Thoracic aorta (tissue), 2 donors: ENCODE data around the gene PLPP6. TPM values are rescaled to one million over a fixed set of nuclear protein-coding genes. Genes with fewer than 3 reads are reported as not detected.

Source experiments
- ATAC-seq: fragments of 150-250 bp; one replicate; pipeline ENCODE4 v1.8.0; 2017; ENCODE audit warnings: low read depth; ENCODE audit not compliant: insufficient number of reproducible peaks, low FRiP score
- DNase-seq: peaks from one replicate; pipeline ENCODE4 v3.0.0-alpha.2; 2020; ENCODE audit warnings: low spot score
- H3K27ac ChIP-seq, 2 donors: fragments of 200-600 bp; sonication (generic); 1 replicate in 1 of 2; 2 replicates in 1 of 2; pipeline ENCODE4 v1.5.1; 2016; ENCODE audit warnings: mild to moderate bottlenecking in 2 of 2, moderate library complexity in 2 of 2
- H3K27me3 ChIP-seq: fragments of 200-600 bp; sonication (generic); replicated peaks from 2 replicates; pipeline ENCODE4 v1.6.0; 2016; ENCODE audit warnings: mild to moderate bottlenecking; ENCODE audit not compliant: insufficient read depth
- H3K36me3 ChIP-seq: fragments of 200-600 bp; sonication (generic); one replicate; pipeline ENCODE4 v1.5.1; 2016
- H3K4me1 ChIP-seq, 2 donors: fragments of 200-600 bp; sonication (generic); 1 replicate in 1 of 2; 2 replicates in 1 of 2; pipeline versions ENCODE4 v1.5.1 to v1.6.0; 2016; ENCODE audit warnings: low read depth in 2 of 2, mild to moderate bottlenecking in 1 of 2; ENCODE audit not compliant: control insufficient read depth in 1 of 2
- H3K4me3 ChIP-seq: fragments of 200-600 bp; sonication (generic); 2 replicates; pipeline ENCODE4 v1.5.1; 2016; ENCODE audit warnings: mild to moderate bottlenecking
- H3K9me3 ChIP-seq: fragments of 200-600 bp; sonication (generic); 2 replicates; pipeline ENCODE4 v1.5.1; 2016
- total RNA-seq, 2 donors: library from RNA; depleted of rRNA; stranded (reverse); fragments of >200 nt; gene quantifications; one replicate each; pipeline versions ENCODE4 v1.1.0 to v1.2.3, GENCODE V29; 2016
- TF ChIP-seq, protein P1 (sequence below): fragments of 200-600 bp; sonication (generic); IDR thresholded peaks from one replicate; pipeline ENCODE4 v1.5.1; 2019; ENCODE audit warnings: antibody characterized with exemption

The PLPP6 gene
- total RNA-seq, 2 donors from 2014 or later: 4.5 to 5.0 TPM

DNA sequence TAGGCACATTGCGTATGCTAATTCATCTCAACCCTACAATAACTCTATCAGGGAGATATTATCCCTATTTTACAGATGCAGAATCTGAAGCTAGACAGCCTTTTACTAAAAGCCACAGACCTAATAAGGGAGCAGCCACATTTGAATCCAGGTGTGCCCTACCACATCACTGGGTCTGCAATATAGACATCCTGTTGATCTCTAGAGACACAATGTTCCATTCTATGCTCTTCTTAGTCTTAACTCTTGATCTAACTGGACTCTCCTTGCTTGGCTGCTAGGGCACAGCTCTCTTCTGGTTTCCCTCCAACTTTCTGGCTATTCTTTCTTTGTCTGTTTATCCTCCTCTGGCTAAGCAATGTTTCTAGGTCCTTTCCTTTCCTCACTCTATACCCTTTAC is 5.6 kb downstream of the PLPP6 start:
- Histone ChIP-seq H3K27me3 (no peaks in the 10 kb centered on the region), H3K9me3 (no peaks in the 10 kb centered on the region), H3K4me1 (peaks cover 12 to 36% of the 10 kb centered on the region in 2 donors), H3K36me3 (no peaks in the 10 kb centered on the region), H3K27ac (no peak overlapping the region), H3K4me3 (no peak overlapping the region)
- TF ChIP-seq, protein P1, sequence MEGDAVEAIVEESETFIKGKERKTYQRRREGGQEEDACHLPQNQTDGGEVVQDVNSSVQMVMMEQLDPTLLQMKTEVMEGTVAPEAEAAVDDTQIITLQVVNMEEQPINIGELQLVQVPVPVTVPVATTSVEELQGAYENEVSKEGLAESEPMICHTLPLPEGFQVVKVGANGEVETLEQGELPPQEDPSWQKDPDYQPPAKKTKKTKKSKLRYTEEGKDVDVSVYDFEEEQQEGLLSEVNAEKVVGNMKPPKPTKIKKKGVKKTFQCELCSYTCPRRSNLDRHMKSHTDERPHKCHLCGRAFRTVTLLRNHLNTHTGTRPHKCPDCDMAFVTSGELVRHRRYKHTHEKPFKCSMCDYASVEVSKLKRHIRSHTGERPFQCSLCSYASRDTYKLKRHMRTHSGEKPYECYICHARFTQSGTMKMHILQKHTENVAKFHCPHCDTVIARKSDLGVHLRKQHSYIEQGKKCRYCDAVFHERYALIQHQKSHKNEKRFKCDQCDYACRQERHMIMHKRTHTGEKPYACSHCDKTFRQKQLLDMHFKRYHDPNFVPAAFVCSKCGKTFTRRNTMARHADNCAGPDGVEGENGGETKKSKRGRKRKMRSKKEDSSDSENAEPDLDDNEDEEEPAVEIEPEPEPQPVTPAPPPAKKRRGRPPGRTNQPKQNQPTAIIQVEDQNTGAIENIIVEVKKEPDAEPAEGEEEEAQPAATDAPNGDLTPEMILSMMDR: no peak
- ATAC-seq (no peak), DNase-seq (no peak)

DNA sequence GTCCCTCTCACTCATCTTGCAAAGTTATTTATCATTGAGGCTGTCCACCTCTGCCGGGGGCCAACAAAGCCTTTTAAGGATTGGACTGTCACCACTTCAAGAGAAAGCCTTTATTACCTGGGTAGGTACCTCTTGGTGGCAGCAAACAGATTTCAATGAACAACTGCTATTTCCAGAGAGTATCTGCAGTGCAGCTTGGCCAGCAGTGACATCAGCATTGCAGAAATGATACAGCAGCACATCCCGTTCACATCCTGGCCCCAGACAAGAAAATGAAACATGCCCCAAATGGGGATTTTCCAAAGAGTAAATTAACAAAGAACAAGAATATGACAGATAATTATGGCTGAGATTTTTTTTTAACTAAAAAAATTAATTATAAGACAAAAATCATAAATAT is 6.5 kb downstream of the PLPP6 start:
- no peaks in the 10 kb centered on the region for H3K27me3 ChIP-seq
- ATAC-seq (no peak), DNase-seq (no peak)
- H3K9me3 ChIP-seq: no peaks in the 10 kb centered on the region
- TF ChIP-seq, protein P1: no peak
- no peak overlapping the region for H3K4me3 ChIP-seq
- peaks cover 5 to 27% of the 10 kb centered on the region in 2 donors for H3K4me1 ChIP-seq
- H3K36me3 ChIP-seq: no peaks in the 10 kb centered on the region
- no peak overlapping the region for H3K27ac ChIP-seq

DNA sequence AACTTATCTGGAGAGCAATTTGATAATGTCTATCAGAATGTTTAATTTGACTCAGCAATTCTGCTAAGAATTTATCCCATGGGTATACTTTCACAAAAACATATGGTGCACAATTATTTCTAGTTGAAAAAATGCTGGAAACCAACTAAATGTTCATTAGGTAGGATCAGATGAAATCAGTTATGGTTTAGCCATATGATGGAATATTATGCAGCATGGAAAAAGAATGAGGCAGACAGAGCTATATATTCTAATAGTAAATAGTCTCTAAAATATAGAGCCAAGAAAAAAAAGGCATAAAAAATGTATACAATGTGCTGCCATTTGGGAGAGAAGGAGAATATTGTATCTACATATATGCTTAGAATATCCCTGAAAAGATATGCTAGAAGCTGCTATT is 7.8 kb downstream of the PLPP6 start:
- Histone ChIP-seq H3K4me3 (no peak overlapping the region), H3K27ac (no peak overlapping the region), H3K36me3 (no peaks in the 10 kb centered on the region), H3K4me1 (peaks cover 0 to 14% of the 10 kb centered on the region in 2 donors), H3K9me3 (no peaks in the 10 kb centered on the region), H3K27me3 (no peaks in the 10 kb centered on the region)
- TF ChIP-seq, protein P1: no peak
- no peak for ATAC-seq
- no peak for DNase-seq

DNA sequence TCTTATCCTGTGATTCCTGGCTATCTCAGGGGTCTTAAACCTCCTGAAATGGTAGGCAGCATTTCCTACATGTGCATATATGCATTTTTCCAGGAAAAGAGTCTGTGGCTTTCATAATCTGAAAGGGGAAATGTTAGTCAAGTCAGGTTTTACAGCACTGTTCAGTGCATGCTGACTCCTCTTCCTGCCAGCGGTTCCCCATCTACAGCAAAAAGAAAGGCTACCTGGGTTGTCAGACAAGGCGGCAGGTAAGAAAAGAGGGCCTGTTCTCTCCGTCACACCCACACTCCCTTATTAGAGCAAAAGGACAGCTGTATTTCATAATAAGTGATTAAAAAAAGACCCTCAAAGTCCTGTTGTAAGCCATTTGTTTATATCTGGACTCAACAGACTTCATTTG is 8.5 kb downstream of the PLPP6 start:
- no peak for ATAC-seq

DNA sequence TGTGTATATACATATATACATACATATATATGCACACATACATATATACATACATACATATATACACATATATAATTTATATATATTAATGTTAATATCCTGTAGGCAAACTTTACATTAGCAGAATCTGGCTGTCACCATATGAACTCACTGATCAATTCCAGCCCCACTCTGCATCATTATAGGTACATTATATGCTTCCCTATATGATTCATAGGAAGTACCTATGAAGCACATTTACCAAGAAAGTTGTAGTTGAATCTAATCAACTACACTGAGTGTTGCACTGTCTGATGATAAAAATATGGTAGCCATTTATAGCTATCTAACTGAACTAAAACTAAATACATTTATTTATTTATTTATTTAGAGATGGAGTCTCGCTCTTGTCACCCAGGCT is 9.6 kb downstream of the PLPP6 start:
- no peak overlapping the region for H3K4me3 ChIP-seq
- no peaks in the 10 kb centered on the region for H3K9me3 ChIP-seq
- ATAC-seq (no peak), DNase-seq (no peak)
- TF ChIP-seq, protein P1: no peak
- peaks cover 0 to 2% of the 10 kb centered on the region in 2 donors for H3K4me1 ChIP-seq
- no peaks in the 10 kb centered on the region for H3K36me3 ChIP-seq
- no peak overlapping the region for H3K27ac ChIP-seq
- H3K27me3 ChIP-seq: no peaks in the 10 kb centered on the region

More for the DNA sequence above, 8.5 kb downstream of the PLPP6 start:
- H3K4me1 ChIP-seq: peaks cover 0 to 9% of the 10 kb centered on the region in 2 donors
- no peak for DNase-seq
- H3K27ac ChIP-seq: no peak overlapping the region
- H3K27me3 ChIP-seq: no peaks in the 10 kb centered on the region
- TF ChIP-seq, protein P1: no peak
- H3K4me3 ChIP-seq: no peak overlapping the region
- no peaks in the 10 kb centered on the region for H3K9me3 ChIP-seq
- no peaks in the 10 kb centered on the region for H3K36me3 ChIP-seq
